ENCODE measurements around the gene C1orf174. TPM values are rescaled to one million over a fixed set of nuclear protein-coding genes. Genes with fewer than 3 reads are reported as not detected.
A peak's percentile ranks its signal among the peaks of the same experiment; 100 is the strongest.

The C1orf174 gene
- total RNA-seq, 3 donors from 2014 or later (not counting 1 experiment from before 2014, with no cell fraction given), result 52.9 to 62.3 (median 61.5) TPM

GRCh38 chr1:3904006-3904842 is 4.2 kb upstream of the C1orf174 start:
- Mint-ChIP-seq H3K27ac (peak overlapping the region; percentile 95 to 96), H3K27me3 (ENCODE audit: low read depth in 2 of 2) (peaks cover 0 to 6% of the 10 kb centered on the region in 2 donors), H3K9me3 (no peaks in the 10 kb centered on the region), H3K4me1 (peaks cover 15 to 32% of the 10 kb centered on the region in 2 donors), H3K4me3 (peak overlapping the region; percentile 68), H3K36me3 (no peaks in the 10 kb centered on the region)
- peaks cover 42% of the 10 kb centered on the region for H3K4me1 ChIP-seq (ENCODE audit: control insufficient read depth, insufficient read depth, low read length)
- ATAC-seq, result no peak
- DNase-seq, result no peak
- intact Hi-C loops (cut with micrococcal nuclease), result loop anchor here (5.0 kb wide), 1 partner anchor 132 kb away; the partner anchor contains the start of gene SMIM1
- WGBS (ENCODE audit: insufficient coverage), result 82% methylated on average over 24 of the region's 24 CpGs
- TF ChIP-seq CTCF (IDR thresholded peaks at IDR 0.05), result no peak
- no peaks in the 10 kb centered on the region for H3K27me3 ChIP-seq (ENCODE audit: control insufficient read depth, insufficient read depth, low read length)
- no peak overlapping the region for H3K27ac ChIP-seq (ENCODE audit: low read length)
- no peak overlapping the region for H3K4me3 ChIP-seq (ENCODE audit: low read length)
- H3K36me3 ChIP-seq (ENCODE audit: control insufficient read depth, insufficient read depth, low read length), result no peaks in the 10 kb centered on the region
- no peaks in the 10 kb centered on the region for H3K9me3 ChIP-seq (ENCODE audit: control insufficient read depth, insufficient read depth, low read length)

GRCh38 chr1:3903141-3904005 is 3.3 kb upstream of the C1orf174 start:
- Mint-ChIP-seq H3K36me3 (no peaks in the 10 kb centered on the region), H3K27ac (peak overlapping the region; percentile 95 to 96), H3K27me3 (ENCODE audit: low read depth in 2 of 2) (peaks cover 0 to 6% of the 10 kb centered on the region in 2 donors), H3K4me3 (peak overlapping the region; percentile 68), H3K9me3 (peaks cover 0 to 1% of the 10 kb centered on the region in 2 donors), H3K4me1 (peaks cover 23 to 40% of the 10 kb centered on the region in 2 donors)
- Histone ChIP-seq H3K27ac (ENCODE audit: low read length) (peak overlapping the region; percentile 61), H3K4me1 (ENCODE audit: control insufficient read depth, insufficient read depth, low read length) (peaks cover 44% of the 10 kb centered on the region), H3K9me3 (ENCODE audit: control insufficient read depth, insufficient read depth, low read length) (no peaks in the 10 kb centered on the region), H3K4me3 (ENCODE audit: low read length) (no peak overlapping the region), H3K36me3 (ENCODE audit: control insufficient read depth, insufficient read depth, low read length) (no peaks in the 10 kb centered on the region), H3K27me3 (ENCODE audit: control insufficient read depth, insufficient read depth, low read length) (no peaks in the 10 kb centered on the region)
- no peak for TF ChIP-seq CTCF (IDR thresholded peaks at IDR 0.05)
- whole genome bisulfite sequencing (ENCODE audit: insufficient coverage), result 67% methylated on average over 16 of the region's 16 CpGs
- ATAC-seq, result no peak
- intact Hi-C loops (cut with micrococcal nuclease), result loop anchor here (5.0 kb wide), 1 partner anchor 131 kb away; the partner anchor contains the start of gene SMIM1
- peak in 1 of 2 donors; percentile 65 for DNase-seq

GRCh38 chr1:3902571-3903091 is 2.6 kb upstream of the C1orf174 start:
- peaks cover 0 to 3% of the 10 kb centered on the region in 2 donors for H3K27me3 Mint-ChIP-seq (ENCODE audit: low read depth in 2 of 2)
- no peaks in the 10 kb centered on the region for H3K27me3 ChIP-seq (ENCODE audit: control insufficient read depth, insufficient read depth, low read length)
- H3K4me1 ChIP-seq (ENCODE audit: control insufficient read depth, insufficient read depth, low read length), result peaks cover 44% of the 10 kb centered on the region
- 84% methylated on average over 10 of the region's 10 CpGs for WGBS (ENCODE audit: insufficient coverage)
- intact Hi-C loops (cut with micrococcal nuclease), result loop anchor here (5.0 kb wide), 1 partner anchor 130 kb away; the partner anchor contains the start of gene SMIM1
- peaks cover 7% of the 10 kb centered on the region for H3K9me3 ChIP-seq (ENCODE audit: control insufficient read depth, insufficient read depth, low read length)
- no peak overlapping the region for H3K4me3 ChIP-seq (ENCODE audit: low read length)
- peaks cover 0 to 2% of the 10 kb centered on the region in 2 donors for H3K9me3 Mint-ChIP-seq
- no peaks in the 10 kb centered on the region for H3K36me3 ChIP-seq (ENCODE audit: control insufficient read depth, insufficient read depth, low read length)
- peak overlapping the region; percentile 61 for H3K27ac ChIP-seq (ENCODE audit: low read length)
- H3K4me1 Mint-ChIP-seq, result peaks cover 26 to 42% of the 10 kb centered on the region in 2 donors
- H3K36me3 Mint-ChIP-seq, result no peaks in the 10 kb centered on the region
- H3K27ac Mint-ChIP-seq, result peak overlapping the region; percentile 95 to 96
- DNase-seq (peak in 1 of 2 donors; percentile 63), ATAC-seq (no peak)
- peak overlapping the region; percentile 68 for H3K4me3 Mint-ChIP-seq
- no peak for TF ChIP-seq CTCF (IDR thresholded peaks at IDR 0.05)

Measured in natural killer cell (primary cell).